ENCODE results near the gene PRMT9.

Gene PRMT9

GRCh38 chr4:147683717-147684700 is at the start of gene PRMT9:
Gene PRMT9 (minus strand): TSS chr4:147684163. CDS start chr4:147683987, 176 bp downstream.
- no peak for TF ChIP-seq CTCF (IDR thresholded peaks at IDR 0.05; ENCODE audit: low read depth, low read length, missing control alignments)
- Histone ChIP-seq H3K4me3 (ENCODE audit: low read depth, low read length) (peak within 1 kb of the TSS; percentile 97), H3K27ac (peak within 1 kb of the TSS; percentile 88), H3K36me3 (replicated peaks) (no peaks in the 10 kb centered on the region), H3K27me3 (replicated peaks) (no peaks in the 10 kb centered on the region)
- peak; percentile 89 for DNase-seq
- in situ Hi-C loops (cut with HindIII; ENCODE audit: low pct_ligation_motif_present, low sequenced_read_pairs) = no loop called here

- peak overlapping the region; percentile 57 for H3K27ac ChIP-seq
- DNase-seq = no peak
Measured at GRCh38 chr4:147732518-147733235, 48.7 kb upstream of the PRMT9 start.

GRCh38 chr4:147731580-147732517 is 47.9 kb upstream of the PRMT9 start, which contains the start of gene ARHGAP10:
Gene ARHGAP10 (plus strand): TSS chr4:147732088. CDS start chr4:147732302, 214 bp downstream.
- in situ Hi-C loops (cut with HindIII; ENCODE audit: low pct_ligation_motif_present, low sequenced_read_pairs) = no loop called here
- Histone ChIP-seq H3K27me3 (replicated peaks) (no peaks in the 10 kb centered on the region), H3K27ac (peak within 1 kb of the TSS; percentile 57), H3K36me3 (replicated peaks) (no peaks in the 10 kb centered on the region), H3K4me3 (ENCODE audit: low read depth, low read length) (peak within 1 kb of the TSS; percentile 91)
- DNase-seq = peak; percentile 62
- no peak for TF ChIP-seq CTCF (IDR thresholded peaks at IDR 0.05; ENCODE audit: low read depth, low read length, missing control alignments)

More at GRCh38 chr4:147732518-147733235, 48.7 kb upstream of the PRMT9 start:
- H3K36me3 ChIP-seq (replicated peaks) = no peaks in the 10 kb centered on the region
- TF ChIP-seq CTCF (IDR thresholded peaks at IDR 0.05; ENCODE audit: low read depth, low read length, missing control alignments) = no peak
- H3K4me3 ChIP-seq (ENCODE audit: low read depth, low read length) = peak overlapping the region; percentile 91
- in situ Hi-C loops (cut with HindIII; ENCODE audit: low pct_ligation_motif_present, low sequenced_read_pairs) = no loop called here
- no peaks in the 10 kb centered on the region for H3K27me3 ChIP-seq (replicated peaks)

DNA sequence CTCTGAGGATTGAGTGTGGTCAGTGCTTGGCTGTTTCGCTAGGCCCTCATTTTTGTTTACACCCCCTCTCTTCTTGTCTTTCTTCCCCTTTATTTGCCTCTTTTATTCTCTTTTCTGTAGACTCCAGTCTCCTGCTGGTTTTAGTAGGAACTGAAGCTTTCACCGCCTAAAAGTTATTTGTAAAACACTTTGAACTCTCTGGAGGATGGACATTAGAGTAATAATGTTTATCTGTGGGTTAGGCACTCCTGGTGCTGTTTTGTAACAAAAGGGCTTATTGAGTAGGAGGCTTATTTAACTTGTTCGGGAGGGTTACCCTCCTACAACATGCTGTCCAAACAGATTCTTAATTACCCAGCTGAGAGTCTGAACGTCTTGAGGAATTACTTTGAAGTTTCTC is 46.4 kb upstream of the PRMT9 start:
- Histone ChIP-seq H3K36me3 (replicated peaks) (no peaks in the 10 kb centered on the region), H3K4me3 (ENCODE audit: low read depth, low read length) (no peak overlapping the region), H3K27me3 (replicated peaks) (no peaks in the 10 kb centered on the region), H3K27ac (no peak overlapping the region)
- in situ Hi-C loops (cut with HindIII; ENCODE audit: low pct_ligation_motif_present, low sequenced_read_pairs) = no loop called here
- TF ChIP-seq CTCF (IDR thresholded peaks at IDR 0.05; ENCODE audit: low read depth, low read length, missing control alignments) = peak; percentile 30
- no peak for DNase-seq

GRCh38 chr4:147727476-147728028 is 43.6 kb upstream of the PRMT9 start:
- no peak for DNase-seq
- Histone ChIP-seq H3K27me3 (replicated peaks) (no peaks in the 10 kb centered on the region), H3K4me3 (ENCODE audit: low read depth, low read length) (no peak overlapping the region), H3K36me3 (replicated peaks) (no peaks in the 10 kb centered on the region), H3K27ac (no peak overlapping the region)
- TF ChIP-seq CTCF (IDR thresholded peaks at IDR 0.05; ENCODE audit: low read depth, low read length, missing control alignments) = no peak
- in situ Hi-C loops (cut with HindIII; ENCODE audit: low pct_ligation_motif_present, low sequenced_read_pairs) = no loop called here

All from brain microvascular endothelial cell (primary cell).